CD8-positive, alpha-beta memory T cell (primary cell): ENCODE measurements around the gene DOK6. TPM values are rescaled to one million over a fixed set of nuclear protein-coding genes. Genes with fewer than 3 reads are reported as not detected.
"Not testable (repeated sequence)": the region's sequence is repeated elsewhere in the genome, so short reads cannot be mapped to it uniquely, and the experiment has no call there.

ENCODE experiments used
- CTCF ChIA-PET: fragments of 350-600 bp; sonication (Branson Sonifier 250); formaldehyde crosslinking; loops from one replicate; lab custom pipeline; 2021; ENCODE audit warnings: antibody characterized with exemption; lab: Charles Lee
- POLR2A ChIA-PET: fragments of 350-600 bp; sonication (Branson Sonifier 250); formaldehyde crosslinking; loops from one replicate; lab custom pipeline; 2021; ENCODE audit warnings: antibody characterized with exemption; lab: Charles Lee
- DNase-seq, 5 donors: peaks; one replicate each; pipeline versions ENCODE4 v3.0.0 to v3.0.0-alpha.2; 2020 to 2022; ENCODE audit warnings: mixed read lengths in 1 of 5
- H3K27ac ChIP-seq: one replicate; pipeline ENCODE4 v1.7.0; 2013; ENCODE audit warnings: low read depth, mild to moderate bottlenecking, low read length, moderate library complexity
- H3K27me3 ChIP-seq: 2 replicates; pipeline ENCODE4 v1.7.0; 2013; ENCODE audit warnings: low read length, mild to moderate bottlenecking; ENCODE audit not compliant: insufficient read depth, poor library complexity, severe bottlenecking
- H3K36me3 ChIP-seq: 2 replicates; pipeline ENCODE4 v1.7.0; 2013; ENCODE audit warnings: mild to moderate bottlenecking, low read length, moderate library complexity; ENCODE audit not compliant: insufficient read depth
- H3K4me1 ChIP-seq: 2 replicates; pipeline ENCODE4 v1.7.0; 2013; ENCODE audit warnings: mild to moderate bottlenecking, low read length, moderate library complexity; ENCODE audit not compliant: insufficient read depth
- H3K4me3 ChIP-seq: 2 replicates; pipeline ENCODE4 v1.7.0; 2013; ENCODE audit warnings: mild to moderate bottlenecking, low read length
- H3K9me3 ChIP-seq: 2 replicates; pipeline ENCODE4 v1.7.0; 2013; ENCODE audit warnings: mild to moderate bottlenecking, low read length
- H3K27ac Mint-ChIP-seq, 8 donors: one replicate each; pipeline ENCODE4 v1.8.0; 2020 to 2021; ENCODE audit warnings: mixed read lengths in 8 of 8, mild to moderate bottlenecking in 6 of 8, inconsistent platforms in 3 of 8, moderate library complexity in 3 of 8
- H3K27me3 Mint-ChIP-seq, 2 donors: one replicate each; pipeline ENCODE4 v1.8.0; 2020 to 2021; ENCODE audit warnings: mixed read lengths in 2 of 2, mild to moderate bottlenecking in 1 of 2, moderate library complexity in 1 of 2
- H3K36me3 Mint-ChIP-seq, 3 donors: one replicate each; pipeline ENCODE4 v1.8.0; 2020 to 2021; ENCODE audit warnings: mixed read lengths in 3 of 3, inconsistent platforms in 1 of 3, mild to moderate bottlenecking in 1 of 3
- H3K4me1 Mint-ChIP-seq, 3 donors: one replicate each; pipeline ENCODE4 v1.8.0; 2020 to 2021; ENCODE audit warnings: mixed read lengths in 3 of 3, inconsistent platforms in 1 of 3, mild to moderate bottlenecking in 1 of 3
- H3K4me3 Mint-ChIP-seq, 7 donors: one replicate each; pipeline ENCODE4 v1.8.0; 2020 to 2021; ENCODE audit warnings: mixed read lengths in 7 of 7, mild to moderate bottlenecking in 6 of 7, moderate library complexity in 4 of 7, inconsistent platforms in 2 of 7
- H3K9me3 Mint-ChIP-seq, 5 donors: one replicate each; pipeline ENCODE4 v1.8.0; 2020 to 2022; ENCODE audit warnings: mixed read lengths in 5 of 5, mild to moderate bottlenecking in 3 of 5, moderate library complexity in 2 of 5, inconsistent platforms in 1 of 5
- polyA plus RNA-seq: library from polyadenylated mRNA; unstranded; fragments of 300-500 nt; fragmentation: Illumina TruSeq; gene quantifications from one replicate; pipeline ENCODE4 v1.2.3, GENCODE V29; 2021
- total RNA-seq, 2 experiments: library from RNA; stranded (reverse); gene quantifications; one replicate each; pipeline ENCODE4 v1.2.3, GENCODE V29; 2021

Gene DOK6
- total and polyA plus RNA-seq, 3 experiments from 2014 or later: 0.13 TPM; not detected in 2

- POLR2A ChIA-PET: no interaction called here
- Histone ChIP-seq H3K27ac (no peak overlapping the region), H3K9me3 (no peaks in the 10 kb centered on the region), H3K4me3 (no peak overlapping the region), H3K4me1 (no peaks in the 10 kb centered on the region), H3K36me3 (no peaks in the 10 kb centered on the region), H3K27me3 (no peaks in the 10 kb centered on the region)
- Mint-ChIP-seq H3K27ac (peak overlapping the region in 1 of 8 donors; percentile 78), H3K36me3 (no peaks in the 10 kb centered on the region), H3K4me3 (no peak overlapping the region), H3K4me1 (no peaks in the 10 kb centered on the region), H3K27me3 (peaks cover 14 to 27% of the 10 kb centered on the region in 2 donors), H3K9me3 (peaks cover 0 to 2% (median 0%) of the 10 kb centered on the region in 5 donors)
- CTCF ChIA-PET: no interaction called here
- DNase-seq: no peak
Observed at GRCh38 chr18:69655816-69656215, 255.1 kb downstream of the DOK6 start.

DNA sequence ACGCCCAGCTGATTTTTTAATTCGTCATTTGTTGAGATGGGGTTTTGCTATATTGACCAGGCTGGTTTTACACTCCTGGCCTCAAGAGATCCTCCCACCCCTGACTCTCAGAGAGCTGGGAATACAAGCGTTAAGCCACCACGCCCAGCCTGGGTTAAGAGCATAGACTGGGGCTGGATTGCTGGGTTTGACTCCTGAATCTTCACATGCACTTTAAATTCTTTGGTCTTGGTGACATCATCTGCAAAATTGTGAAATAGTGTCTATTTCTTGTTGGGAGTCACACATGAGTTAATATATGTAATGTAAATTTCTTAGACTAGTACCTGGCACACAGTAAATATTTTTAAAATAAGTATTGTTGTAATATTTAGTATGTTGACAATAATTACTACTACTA, 257.4 kb downstream of the DOK6 start:
- Mint-ChIP-seq H3K4me1 (peaks cover 0 to 7% (median 5%) of the 10 kb centered on the region in 3 donors), H3K27ac (no peak overlapping the region), H3K9me3 (peaks cover 0 to 2% (median 0%) of the 10 kb centered on the region in 5 donors), H3K27me3 (peaks cover 9 to 11% of the 10 kb centered on the region in 2 donors), H3K36me3 (no peaks in the 10 kb centered on the region), H3K4me3 (no peak overlapping the region)
- Histone ChIP-seq H3K9me3 (no peaks in the 10 kb centered on the region), H3K4me1 (no peaks in the 10 kb centered on the region), H3K27me3 (no peaks in the 10 kb centered on the region), H3K36me3 (no peaks in the 10 kb centered on the region), H3K4me3 (no peak overlapping the region), H3K27ac (no peak overlapping the region)
- CTCF ChIA-PET: no interaction called here
- DNase-seq: no peak
- POLR2A ChIA-PET: no interaction called here

- CTCF ChIA-PET: no interaction called here
- H3K27ac ChIP-seq: no peak overlapping the region
- POLR2A ChIA-PET: no interaction called here
- no peak for DNase-seq
- H3K27me3 Mint-ChIP-seq: peaks cover 5 to 7% of the 10 kb centered on the region in 2 donors
- H3K9me3 Mint-ChIP-seq: peaks cover 0 to 2% (median 0%) of the 10 kb centered on the region in 5 donors
- no peaks in the 10 kb centered on the region for H3K27me3 ChIP-seq
- H3K4me1 Mint-ChIP-seq: peaks cover 0 to 7% (median 5%) of the 10 kb centered on the region in 3 donors
- no peak overlapping the region for H3K27ac Mint-ChIP-seq
- no peaks in the 10 kb centered on the region for H3K9me3 ChIP-seq
- no peak overlapping the region for H3K4me3 ChIP-seq
- H3K36me3 Mint-ChIP-seq: no peaks in the 10 kb centered on the region
- no peaks in the 10 kb centered on the region for H3K4me1 ChIP-seq
- H3K4me3 Mint-ChIP-seq: no peak overlapping the region
- no peaks in the 10 kb centered on the region for H3K36me3 ChIP-seq
Observed at GRCh38 chr18:69658685-69659084, 258.0 kb downstream of the DOK6 start.

- DNase-seq: no peak
- Histone ChIP-seq H3K4me3 (no peak overlapping the region), H3K36me3 (no peaks in the 10 kb centered on the region), H3K9me3 (no peaks in the 10 kb centered on the region), H3K4me1 (no peaks in the 10 kb centered on the region), H3K27ac (no peak overlapping the region), H3K27me3 (no peaks in the 10 kb centered on the region)
- Mint-ChIP-seq H3K36me3 (no peaks in the 10 kb centered on the region), H3K27me3 (peaks cover 2 to 5% of the 10 kb centered on the region in 2 donors), H3K27ac (no peak overlapping the region), H3K9me3 (peaks cover 0 to 2% (median 0%) of the 10 kb centered on the region in 5 donors), H3K4me1 (peaks cover 0 to 7% (median 5%) of the 10 kb centered on the region in 3 donors), H3K4me3 (no peak overlapping the region)
- ChIA-PET POLR2A (no interaction called here), CTCF (no interaction called here)
Observed at GRCh38 chr18:69659142-69659651, 258.5 kb downstream of the DOK6 start.

DNA sequence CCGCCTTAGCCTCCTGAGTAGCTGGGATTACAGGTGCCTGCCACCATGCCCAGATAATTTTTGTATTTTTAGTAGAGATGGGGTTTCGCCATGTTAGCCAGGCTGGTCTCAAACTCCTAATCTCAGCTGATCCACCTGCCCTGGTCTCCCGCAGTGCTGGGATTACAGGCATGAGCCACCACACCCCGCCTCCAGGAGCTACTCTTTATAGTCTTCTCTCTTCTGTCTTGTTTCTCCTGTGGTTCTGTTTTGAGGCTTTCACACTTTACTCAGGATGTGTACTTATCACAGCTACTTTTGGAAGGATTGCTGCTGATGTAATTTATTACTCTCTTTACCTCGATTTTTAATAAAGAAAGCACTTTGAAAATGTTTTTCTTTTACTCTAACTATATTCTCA, 261.4 kb downstream of the DOK6 start:
- H3K4me3 ChIP-seq, H3K9me3 ChIP-seq, H3K4me3 Mint-ChIP-seq, H3K27me3 Mint-ChIP-seq, H3K4me1 Mint-ChIP-seq, H3K27me3 ChIP-seq, H3K4me1 ChIP-seq, H3K36me3 ChIP-seq, DNase-seq, CTCF ChIA-PET, H3K36me3 Mint-ChIP-seq, H3K27ac ChIP-seq, H3K9me3 Mint-ChIP-seq, H3K27ac Mint-ChIP-seq, POLR2A ChIA-PET: not testable (repeated sequence)

GRCh38 chr18:69664399-69664798, 263.7 kb downstream of the DOK6 start:
- Mint-ChIP-seq H3K27ac (no peak overlapping the region), H3K9me3 (no peaks in the 10 kb centered on the region), H3K4me3 (no peak overlapping the region), H3K4me1 (peaks cover 0 to 7% (median 5%) of the 10 kb centered on the region in 3 donors), H3K27me3 (peaks cover 5 to 10% of the 10 kb centered on the region in 2 donors), H3K36me3 (no peaks in the 10 kb centered on the region)
- ChIA-PET POLR2A (no interaction called here), CTCF (no interaction called here)
- no peaks in the 10 kb centered on the region for H3K36me3 ChIP-seq
- H3K27me3 ChIP-seq: no peaks in the 10 kb centered on the region
- H3K27ac ChIP-seq: no peak overlapping the region
- no peaks in the 10 kb centered on the region for H3K9me3 ChIP-seq
- no peaks in the 10 kb centered on the region for H3K4me1 ChIP-seq
- no peak overlapping the region for H3K4me3 ChIP-seq
- no peak for DNase-seq

GRCh38 chr18:69674292-69674877, 273.7 kb downstream of the DOK6 start:
- Mint-ChIP-seq H3K27ac (no peak overlapping the region), H3K27me3 (peaks cover 9 to 17% of the 10 kb centered on the region in 2 donors), H3K4me1 (no peaks in the 10 kb centered on the region), H3K36me3 (peaks cover 0 to 4% (median 0%) of the 10 kb centered on the region in 3 donors), H3K9me3 (no peaks in the 10 kb centered on the region), H3K4me3 (no peak overlapping the region)
- Histone ChIP-seq H3K9me3 (no peaks in the 10 kb centered on the region), H3K36me3 (no peaks in the 10 kb centered on the region), H3K4me3 (no peak overlapping the region), H3K27ac (no peak overlapping the region), H3K4me1 (no peaks in the 10 kb centered on the region), H3K27me3 (no peaks in the 10 kb centered on the region)
- ChIA-PET CTCF (no interaction called here), POLR2A (no interaction called here)
- DNase-seq: no peak

DNA sequence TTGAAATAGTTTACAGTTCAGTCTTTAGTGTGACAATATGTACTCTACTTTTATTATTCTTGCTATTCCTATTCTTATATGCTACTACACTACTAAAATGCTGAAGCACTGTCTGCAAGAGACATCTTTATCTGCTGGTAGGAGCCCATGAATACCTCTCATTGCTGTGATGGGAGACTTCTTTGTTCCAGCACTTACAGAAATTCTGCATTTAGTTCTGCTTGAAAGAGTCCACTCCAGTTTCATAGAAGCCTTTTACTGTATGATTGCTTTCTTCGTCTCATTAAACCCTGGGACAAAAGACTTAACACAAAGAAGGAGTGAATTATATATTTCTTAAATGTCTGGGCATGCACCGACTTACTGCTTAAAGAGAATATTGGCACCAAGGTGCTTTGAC, 274.3 kb downstream of the DOK6 start:
- Mint-ChIP-seq H3K27me3 (peaks cover 7 to 16% of the 10 kb centered on the region in 2 donors), H3K4me1 (no peaks in the 10 kb centered on the region), H3K4me3 (no peak overlapping the region), H3K36me3 (peaks cover 0 to 4% (median 0%) of the 10 kb centered on the region in 3 donors), H3K9me3 (no peaks in the 10 kb centered on the region), H3K27ac (no peak overlapping the region)
- no peaks in the 10 kb centered on the region for H3K27me3 ChIP-seq
- H3K4me1 ChIP-seq: no peaks in the 10 kb centered on the region
- DNase-seq: no peak
- H3K36me3 ChIP-seq: no peaks in the 10 kb centered on the region
- H3K27ac ChIP-seq: no peak overlapping the region
- H3K4me3 ChIP-seq: no peak overlapping the region
- ChIA-PET POLR2A (no interaction called here), CTCF (no interaction called here)
- no peaks in the 10 kb centered on the region for H3K9me3 ChIP-seq
